Activated CD8-positive, alpha-beta T cell treated with anti-CD3 and anti-CD28 coated beads for 36 hours (primary cell): ENCODE data around the gene RAB22A. TPM values are rescaled to one million over a fixed set of nuclear protein-coding genes. Genes with fewer than 3 reads are reported as not detected.
A peak's percentile ranks its signal among the peaks of the same experiment; 100 is the strongest.

ENCODE experiments used
- ATAC-seq: fragments of 200-7000 bp; cut with Tn5 transposase; one replicate; pipeline ENCODE4 v1.10.0; 2021; ENCODE audit warnings: mild to moderate bottlenecking, moderate library complexity
- CTCF ChIA-PET: fragments of 350-600 bp; sonication (Branson Sonifier 250); formaldehyde crosslinking; loops from one replicate; lab custom pipeline; 2021; ENCODE audit warnings: antibody characterized with exemption; lab: Charles Lee
- POLR2A ChIA-PET: fragments of 350-600 bp; sonication (Branson Sonifier 250); formaldehyde crosslinking; loops from one replicate; lab custom pipeline; 2021; ENCODE audit warnings: antibody characterized with exemption; lab: Charles Lee
- DNase-seq: peaks from one replicate; pipeline ENCODE4 v3.0.0-alpha.2; 2020
- H3K27ac Mint-ChIP-seq: one replicate; pipeline ENCODE4 v1.8.0; 2021; ENCODE audit warnings: mild to moderate bottlenecking, mixed read lengths
- H3K27me3 Mint-ChIP-seq: one replicate; pipeline ENCODE4 v1.8.0; 2021; ENCODE audit warnings: mixed read lengths
- H3K36me3 Mint-ChIP-seq: one replicate; pipeline ENCODE4 v1.8.0; 2021; ENCODE audit warnings: low read depth, mixed read lengths
- H3K4me1 Mint-ChIP-seq: one replicate; pipeline ENCODE4 v1.8.0; 2021; ENCODE audit warnings: low read depth, mixed read lengths
- H3K4me3 Mint-ChIP-seq: one replicate; pipeline ENCODE4 v1.8.0; 2021; ENCODE audit warnings: mild to moderate bottlenecking, moderate library complexity, mixed read lengths
- H3K9me3 Mint-ChIP-seq: one replicate; pipeline ENCODE4 v1.8.0; 2021; ENCODE audit warnings: mixed read lengths
- CTCF ChIP-seq: fragments of 200-600 bp; IDR thresholded peaks from one replicate; pipeline ENCODE4 v1.8.0; 2022; ENCODE audit warnings: antibody characterized with exemption, mild to moderate bottlenecking
- intact Hi-C: fragments of 100-400 bp; cut with micrococcal nuclease; formaldehyde crosslinking; loops from one replicate; pipeline ENCODE4 v1.10.0; 2022
- total RNA-seq, 2 experiments: library from RNA; stranded (reverse); gene quantifications; one replicate each; pipeline ENCODE4 v1.2.3, GENCODE V29; 2021

Gene RAB22A
- total RNA-seq, 2 experiments from 2014 or later: 8.3 to 9.0 TPM

- intact Hi-C loops: no loop called here
- Mint-ChIP-seq H3K27me3 (no peaks in the 10 kb centered on the region), H3K4me3 (no peak overlapping the region), H3K27ac (no peak overlapping the region), H3K9me3 (peaks cover 3% of the 10 kb centered on the region), H3K36me3 (peaks cover 11% of the 10 kb centered on the region), H3K4me1 (peaks cover 14% of the 10 kb centered on the region)
- POLR2A ChIA-PET: no interaction called here
- DNase-seq: no peak
- CTCF ChIA-PET: no interaction called here
- no peak for TF ChIP-seq CTCF
- no peak for ATAC-seq
These were observed 35.1 kb upstream of the RAB22A start for GRCh38 chr20:58274384-58274783.

- no peaks in the 10 kb centered on the region for H3K27me3 Mint-ChIP-seq
- no peak overlapping the region for H3K27ac Mint-ChIP-seq
These were observed 32.4 kb upstream of the RAB22A start for GRCh38 chr20:58277107-58277506.

GRCh38 chr20:58277578-58278472, 31.7 kb upstream of the RAB22A start:
- Mint-ChIP-seq H3K27ac (no peak overlapping the region), H3K36me3 (peaks cover 5% of the 10 kb centered on the region), H3K27me3 (no peaks in the 10 kb centered on the region), H3K4me1 (peaks cover 9% of the 10 kb centered on the region), H3K9me3 (peaks cover 3% of the 10 kb centered on the region), H3K4me3 (no peak overlapping the region)
- DNase-seq (no peak), ATAC-seq (no peak)
- POLR2A ChIA-PET: no interaction called here
- no peak for TF ChIP-seq CTCF
- intact Hi-C loops: no loop called here
- CTCF ChIA-PET: no interaction called here

More at GRCh38 chr20:58277107-58277506, 32.4 kb upstream of the RAB22A start:
- CTCF ChIA-PET: no interaction called here
- Mint-ChIP-seq H3K4me1 (peaks cover 6% of the 10 kb centered on the region), H3K36me3 (peaks cover 6% of the 10 kb centered on the region), H3K4me3 (no peak overlapping the region), H3K9me3 (peaks cover 3% of the 10 kb centered on the region)
- no peak for ATAC-seq
- POLR2A ChIA-PET: no interaction called here
- no peak for DNase-seq
- TF ChIP-seq CTCF: no peak
- intact Hi-C loops: no loop called here

- DNase-seq (peak; percentile 30), ATAC-seq (peak; percentile 67)
- CTCF ChIA-PET: interaction anchor here (1.2 kb wide), 1 partner anchor 10 kb away, joined by 3 read pairs; no protein-coding TSS in a partner anchor
- no peak for TF ChIP-seq CTCF
- Mint-ChIP-seq H3K27me3 (no peaks in the 10 kb centered on the region), H3K9me3 (no peaks in the 10 kb centered on the region), H3K4me1 (peaks cover 21% of the 10 kb centered on the region), H3K36me3 (peaks cover 15% of the 10 kb centered on the region), H3K27ac (peak overlapping the region; percentile 25), H3K4me3 (no peak overlapping the region)
- intact Hi-C loops: no loop called here
- POLR2A ChIA-PET: no interaction called here
These were observed 22.8 kb upstream of the RAB22A start for GRCh38 chr20:58286729-58287128.

GRCh38 chr20:58287638-58288037, 21.9 kb upstream of the RAB22A start:
- H3K4me3 Mint-ChIP-seq: no peak overlapping the region
- intact Hi-C loops: no loop called here
- no peaks in the 10 kb centered on the region for H3K9me3 Mint-ChIP-seq
- peaks cover 15% of the 10 kb centered on the region for H3K36me3 Mint-ChIP-seq
- DNase-seq (no peak), ATAC-seq (no peak)
- POLR2A ChIA-PET: no interaction called here
- TF ChIP-seq CTCF: no peak
- H3K4me1 Mint-ChIP-seq: peaks cover 18% of the 10 kb centered on the region
- no peaks in the 10 kb centered on the region for H3K27me3 Mint-ChIP-seq
- CTCF ChIA-PET: interaction anchor here (1.0 kb wide), 1 partner anchor 9 kb away, joined by 3 read pairs; no protein-coding TSS in a partner anchor
- no peak overlapping the region for H3K27ac Mint-ChIP-seq
